Colonic mucosa (tissue), 4 donors: ENCODE measurements around the gene GPR37L1. TPM values are rescaled to one million over a fixed set of nuclear protein-coding genes. Genes with fewer than 3 reads are reported as not detected.

Source experiments
- DNase-seq: peaks from one replicate; pipeline ENCODE4 v3.0.0-alpha.2; 2020
- H3K27ac ChIP-seq: fragments of 200-600 bp; one replicate; pipeline ENCODE4 v1.8.0; 2021
- H3K27me3 ChIP-seq: fragments of 200-600 bp; one replicate; pipeline ENCODE4 v1.8.0; 2021
- H3K36me3 ChIP-seq: fragments of 200-600 bp; one replicate; pipeline ENCODE4 v1.8.0; 2021
- H3K4me1 ChIP-seq: fragments of 200-600 bp; one replicate; pipeline ENCODE4 v1.8.0; 2021; ENCODE audit warnings: mild to moderate bottlenecking
- H3K4me3 ChIP-seq: fragments of 200-600 bp; one replicate; pipeline ENCODE4 v1.8.0; 2021
- H3K9ac ChIP-seq, 2 donors: one replicate each; pipeline ENCODE4 v1.7.0; 2013; ENCODE audit warnings: control low read depth in 2 of 2, low read depth in 2 of 2, low read length in 2 of 2
- H3K9me3 ChIP-seq: fragments of 200-600 bp; one replicate; pipeline ENCODE4 v1.8.0; 2021
- intact Hi-C: fragments of 100-400 bp; cut with DNase I; formaldehyde crosslinking; loops from one replicate; pipeline ENCODE4 v1.14.1; 2022
- total RNA-seq, 2 donors: library from RNA; stranded (reverse); fragmentation: NEBNext Ultra II Directional in 1 of 2; extraction: Animal tissue kit (Norgen Biotek cat#: 25700) in 1 of 2; gene quantifications; one replicate each; pipeline ENCODE4 v1.2.1, GENCODE V29; 2021
- TF ChIP-seq, protein P1 (sequence below): fragments of 200-600 bp; IDR thresholded peaks from one replicate; pipeline ENCODE4 v1.8.0; 2022; ENCODE audit warnings: antibody characterized with exemption, mild to moderate bottlenecking
- donor health status: healthy.
- donor health status: DM: no; HTN: no; CAD: no.
- donor health status: DM: no; HTN: no; CAD: no.

Gene GPR37L1
- total RNA-seq, 2 donors from 2014 or later = 1.6 to 3.1 TPM

DNA sequence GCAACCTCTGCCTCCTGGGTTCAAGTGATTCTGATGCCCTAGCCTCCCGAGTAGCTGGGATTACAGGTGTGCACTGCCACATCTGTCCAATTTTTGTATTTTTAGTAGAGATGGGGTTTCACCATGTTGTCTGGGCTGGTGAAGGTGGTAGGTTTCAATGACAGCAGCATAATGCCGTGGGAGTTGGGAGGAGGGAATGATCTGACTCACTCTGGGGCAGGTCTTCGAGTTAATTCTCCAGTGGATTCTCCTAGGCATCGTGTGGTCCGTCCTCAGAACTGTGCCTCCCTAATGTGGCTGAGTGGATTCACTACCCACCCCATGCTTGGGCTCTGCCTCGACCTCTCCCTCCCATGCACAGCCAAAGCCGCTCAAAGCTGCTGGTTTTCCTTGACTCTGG lies 1.7 kb upstream of the GPR37L1 start:
- TF ChIP-seq, protein P1, sequence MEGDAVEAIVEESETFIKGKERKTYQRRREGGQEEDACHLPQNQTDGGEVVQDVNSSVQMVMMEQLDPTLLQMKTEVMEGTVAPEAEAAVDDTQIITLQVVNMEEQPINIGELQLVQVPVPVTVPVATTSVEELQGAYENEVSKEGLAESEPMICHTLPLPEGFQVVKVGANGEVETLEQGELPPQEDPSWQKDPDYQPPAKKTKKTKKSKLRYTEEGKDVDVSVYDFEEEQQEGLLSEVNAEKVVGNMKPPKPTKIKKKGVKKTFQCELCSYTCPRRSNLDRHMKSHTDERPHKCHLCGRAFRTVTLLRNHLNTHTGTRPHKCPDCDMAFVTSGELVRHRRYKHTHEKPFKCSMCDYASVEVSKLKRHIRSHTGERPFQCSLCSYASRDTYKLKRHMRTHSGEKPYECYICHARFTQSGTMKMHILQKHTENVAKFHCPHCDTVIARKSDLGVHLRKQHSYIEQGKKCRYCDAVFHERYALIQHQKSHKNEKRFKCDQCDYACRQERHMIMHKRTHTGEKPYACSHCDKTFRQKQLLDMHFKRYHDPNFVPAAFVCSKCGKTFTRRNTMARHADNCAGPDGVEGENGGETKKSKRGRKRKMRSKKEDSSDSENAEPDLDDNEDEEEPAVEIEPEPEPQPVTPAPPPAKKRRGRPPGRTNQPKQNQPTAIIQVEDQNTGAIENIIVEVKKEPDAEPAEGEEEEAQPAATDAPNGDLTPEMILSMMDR = no peak
- Histone ChIP-seq H3K9ac (no peak overlapping the region), H3K4me3 (no peak overlapping the region), H3K36me3 (no peaks in the 10 kb centered on the region), H3K27ac (no peak overlapping the region), H3K4me1 (no peaks in the 10 kb centered on the region), H3K27me3 (no peaks in the 10 kb centered on the region), H3K9me3 (no peaks in the 10 kb centered on the region)
- DNase-seq = no peak
- intact Hi-C loops = no loop called here

DNA sequence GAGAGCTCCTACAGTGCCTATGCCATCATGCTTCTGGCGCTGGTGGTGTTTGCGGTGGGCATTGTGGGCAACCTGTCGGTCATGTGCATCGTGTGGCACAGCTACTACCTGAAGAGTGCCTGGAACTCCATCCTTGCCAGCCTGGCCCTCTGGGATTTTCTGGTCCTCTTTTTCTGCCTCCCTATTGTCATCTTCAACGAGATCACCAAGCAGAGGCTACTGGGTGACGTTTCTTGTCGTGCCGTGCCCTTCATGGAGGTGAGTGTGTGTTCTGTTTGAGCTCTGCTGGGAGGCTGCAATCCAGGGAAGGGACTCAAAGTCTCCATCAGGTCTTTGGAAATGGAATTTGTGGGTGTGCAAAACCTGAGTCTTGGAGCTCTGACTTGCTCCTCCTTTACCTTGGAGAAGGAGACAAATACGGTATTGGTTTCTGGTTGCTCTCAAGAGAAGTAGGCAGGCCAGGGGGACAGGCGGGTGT lies 658 bp downstream of the GPR37L1 start:
- no peak overlapping the region for H3K4me3 ChIP-seq

DNA sequence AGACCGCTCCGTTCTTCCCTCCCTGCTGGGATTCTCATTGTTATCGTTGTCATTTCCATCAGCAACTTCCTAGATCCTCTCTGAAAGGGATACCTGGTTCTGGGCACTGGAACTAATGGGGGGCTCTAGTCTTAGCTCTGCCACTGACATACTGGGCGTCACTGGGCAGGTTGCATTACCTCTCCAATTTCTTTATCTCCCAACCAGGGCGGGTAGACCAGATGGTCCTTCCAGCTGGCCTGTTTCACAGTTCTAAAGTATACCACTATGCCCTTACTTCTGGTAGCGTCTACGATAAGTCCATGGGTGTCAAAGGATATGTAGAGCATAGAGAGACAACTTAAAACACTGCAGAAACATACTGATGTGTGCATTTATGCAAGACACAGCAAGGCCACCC lies 1.4 kb downstream of the GPR37L1 start:
- TF ChIP-seq, protein P1 = no peak
- DNase-seq = no peak
- Histone ChIP-seq H3K9ac (no peak overlapping the region), H3K4me3 (no peak overlapping the region), H3K27me3 (no peaks in the 10 kb centered on the region), H3K36me3 (no peaks in the 10 kb centered on the region), H3K4me1 (no peaks in the 10 kb centered on the region), H3K27ac (no peak overlapping the region), H3K9me3 (no peaks in the 10 kb centered on the region)
- intact Hi-C loops = no loop called here

More for the DNA sequence above, 658 bp downstream of the GPR37L1 start:
- no peaks in the 10 kb centered on the region for H3K9me3 ChIP-seq
- no peaks in the 10 kb centered on the region for H3K4me1 ChIP-seq
- DNase-seq = no peak
- H3K36me3 ChIP-seq = no peaks in the 10 kb centered on the region
- H3K9ac ChIP-seq = no peak overlapping the region
- TF ChIP-seq, protein P1 = no peak
- intact Hi-C loops = no loop called here
- H3K27ac ChIP-seq = no peak overlapping the region
- H3K27me3 ChIP-seq = no peaks in the 10 kb centered on the region

DNA sequence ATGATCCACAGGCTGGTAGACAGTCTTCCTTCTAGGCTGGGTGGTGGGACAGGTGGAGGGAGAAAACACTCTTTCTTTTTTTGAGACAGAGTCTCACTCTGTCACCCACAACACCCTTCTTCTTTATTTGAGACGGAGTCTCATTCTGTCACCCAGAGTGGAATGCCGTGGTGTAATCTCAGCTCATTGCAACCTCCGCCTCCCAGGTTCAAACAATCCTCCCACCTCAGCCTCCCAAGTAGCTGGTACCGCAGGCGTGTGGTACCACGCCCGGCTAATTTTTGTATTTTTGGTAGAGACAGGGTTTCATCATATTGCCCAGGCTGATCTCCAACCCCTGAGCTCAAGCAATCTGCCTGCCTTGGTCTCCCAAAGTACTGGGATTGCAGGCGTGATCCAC lies 2.9 kb downstream of the GPR37L1 start:
- no peak overlapping the region for H3K27ac ChIP-seq
- intact Hi-C loops = no loop called here
- H3K9me3 ChIP-seq = no peaks in the 10 kb centered on the region
- no peaks in the 10 kb centered on the region for H3K27me3 ChIP-seq
- no peaks in the 10 kb centered on the region for H3K36me3 ChIP-seq
- TF ChIP-seq, protein P1 = no peak
- H3K4me3 ChIP-seq = no peak overlapping the region
- H3K9ac ChIP-seq = no peak overlapping the region
- no peak for DNase-seq
- H3K4me1 ChIP-seq = no peaks in the 10 kb centered on the region

DNA sequence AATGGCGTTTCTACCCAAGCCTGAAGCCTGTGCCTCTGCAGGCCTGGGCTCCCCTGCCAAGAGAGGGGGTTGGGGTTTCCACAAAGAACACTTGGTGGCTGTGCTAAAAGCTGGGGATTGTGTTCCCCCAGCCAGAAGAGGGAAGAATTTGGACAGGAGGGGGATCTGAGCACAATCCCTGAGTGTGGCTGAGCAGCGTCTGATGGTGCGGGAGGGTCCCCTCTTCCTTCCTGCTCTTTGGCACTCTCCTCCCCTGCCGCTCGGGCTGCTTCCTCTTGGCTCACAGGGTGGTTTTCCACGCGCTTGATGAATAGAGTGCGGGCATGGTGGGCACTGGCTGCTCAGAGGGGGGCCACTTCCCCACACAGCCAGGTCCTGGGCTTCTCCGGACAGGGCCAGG lies 3.7 kb downstream of the GPR37L1 start:
- TF ChIP-seq, protein P1 = no peak
- intact Hi-C loops = no loop called here
- DNase-seq = no peak
- no peaks in the 10 kb centered on the region for H3K9me3 ChIP-seq
- no peak overlapping the region for H3K4me3 ChIP-seq
- H3K36me3 ChIP-seq = no peaks in the 10 kb centered on the region
- H3K9ac ChIP-seq = no peak overlapping the region
- no peaks in the 10 kb centered on the region for H3K27me3 ChIP-seq
- H3K4me1 ChIP-seq = no peaks in the 10 kb centered on the region
- no peak overlapping the region for H3K27ac ChIP-seq
